Inflammatory macrophage treated with lipopolysaccharide for 4 hours (primary cell): Measurements from ENCODE around the gene KRTAP16-1.
"Not testable (repeated sequence)": the region's sequence is repeated elsewhere in the genome, so short reads cannot be mapped to it uniquely, and the experiment has no call there.

Source experiments
- DNase-seq: peaks from one replicate; pipeline ENCODE4 v3.0.0-alpha.2; 2020

The KRTAP16-1 gene

GRCh38 chr17:41308918-41309359 is at the start of gene KRTAP16-1:
TSS of gene KRTAP16-1 (minus strand) at chr17:41309309. CDS start at chr17:41309253, 56 bp downstream.
- no peak for DNase-seq

GRCh38 chr17:41354536-41354935 is 45.4 kb upstream of the KRTAP16-1 start:
- peak; percentile 58 for DNase-seq

- DNase-seq: no peak
These were observed 43.7 kb upstream of the KRTAP16-1 start for GRCh38 chr17:41352597-41353366.

GRCh38 chr17:41351177-41351576 is 42.1 kb upstream of the KRTAP16-1 start:
- no peak for DNase-seq

GRCh38 chr17:41350381-41350878 is 41.3 kb upstream of the KRTAP16-1 start, which contains the start of gene KRT33A:
TSS of gene KRT33A (minus strand) at chr17:41350828. CDS start at chr17:41350767, 61 bp downstream.
- not testable (repeated sequence) for DNase-seq

GRCh38 chr17:41347869-41348760 is 39.0 kb upstream of the KRTAP16-1 start:
- DNase-seq: no peak

GRCh38 chr17:41346421-41346820 is 37.3 kb upstream of the KRTAP16-1 start:
- not testable (repeated sequence) for DNase-seq

GRCh38 chr17:41345992-41346391 is 36.9 kb upstream of the KRTAP16-1 start:
- no peak for DNase-seq

- DNase-seq: no peak
These were observed 33.9 kb upstream of the KRTAP16-1 start for GRCh38 chr17:41343029-41343428.

GRCh38 chr17:41340934-41341861 is 32.1 kb upstream of the KRTAP16-1 start:
- DNase-seq: no peak

GRCh38 chr17:41340494-41340893 is 31.4 kb upstream of the KRTAP16-1 start:
- DNase-seq: no peak

- DNase-seq: no peak
These were observed 30.6 kb upstream of the KRTAP16-1 start for GRCh38 chr17:41339571-41340172.

GRCh38 chr17:41338961-41339485 is 29.9 kb upstream of the KRTAP16-1 start:
- peak; percentile 60 for DNase-seq

GRCh38 chr17:41335747-41336146 is 26.6 kb upstream of the KRTAP16-1 start:
- no peak for DNase-seq

GRCh38 chr17:41334385-41335305 is 25.5 kb upstream of the KRTAP16-1 start:
- DNase-seq: no peak

- DNase-seq: no peak
These were observed 24.7 kb upstream of the KRTAP16-1 start for GRCh38 chr17:41333836-41334235.

GRCh38 chr17:41333098-41333497 is 24.0 kb upstream of the KRTAP16-1 start:
- no peak for DNase-seq

- DNase-seq: no peak
These were observed 23.1 kb upstream of the KRTAP16-1 start for GRCh38 chr17:41332239-41332638.

- DNase-seq: no peak
These were observed 22.5 kb upstream of the KRTAP16-1 start for GRCh38 chr17:41331606-41332005.

GRCh38 chr17:41329279-41329948 is 20.3 kb upstream of the KRTAP16-1 start:
- peak; percentile 47 for DNase-seq
